Right cardiac atrium (tissue), 5 donors: ENCODE data around the gene EFCAB14. TPM values are rescaled to one million over a fixed set of nuclear protein-coding genes. Genes with fewer than 3 reads are reported as not detected.
"Not testable (repeated sequence)": the region's sequence is repeated elsewhere in the genome, so short reads cannot be mapped to it uniquely, and the experiment has no call there.

ENCODE experiments used
- ATAC-seq, 2 donors: fragments of 200-7000 bp; cut with Tn5 transposase; one replicate each; pipeline versions ENCODE4 v1.8.0 to v1.9.1; 2020; ENCODE audit warnings: moderate library complexity in 2 of 2, mild to moderate bottlenecking in 1 of 2
- DNase-seq, 3 donors: peaks; one replicate each; pipeline ENCODE4 v3.0.0-alpha.2; 2020
- H3K27ac ChIP-seq: one replicate; pipeline ENCODE4 v1.5.1; 2013; ENCODE audit warnings: mild to moderate bottlenecking, low read length, control low read depth, moderate library complexity
- H3K27me3 ChIP-seq: one replicate; pipeline ENCODE4 v1.6.1; 2013; ENCODE audit not compliant: control insufficient read depth, insufficient read depth
- H3K4me1 ChIP-seq: one replicate; pipeline ENCODE4 v1.6.1; 2013; ENCODE audit warnings: low read length; ENCODE audit not compliant: control insufficient read depth, insufficient read depth
- H3K4me3 ChIP-seq: one replicate; pipeline ENCODE4 v1.5.1; 2013; ENCODE audit warnings: low read length, control low read depth
- H3K9me3 ChIP-seq: one replicate; pipeline ENCODE4 v1.6.1; 2013; ENCODE audit warnings: low read length; ENCODE audit not compliant: control insufficient read depth
- WGBS: extraction: QIAGEN DNeasy Blood & Tissue Kit; methylation state at CpG from one replicate; pipeline ENCODE4 v1.1.7; 2013; 5-methylcytosine and 5-hydroxymethylcytosine counted together
- intact Hi-C, 4 donors: fragments of 100-400 bp; cut with DNase I; formaldehyde crosslinking; loops; one replicate each; pipeline versions ENCODE4 v1.11.0 to v1.14.0; 2022 to 2023
- polyA plus RNA-seq: library from polyadenylated mRNA; stranded (reverse); fragments of 200-250 nt; gene quantifications from one replicate; pipeline ENCODE4 v1.2.3, GENCODE V29; 2013
- total RNA-seq, 4 donors: library from RNA; stranded (reverse); fragmentation: NEBNext Ultra II Directional; extraction: Animal tissue kit (Norgen Biotek cat#: 25700); gene quantifications; one replicate each; pipeline ENCODE4 v1.2.1, GENCODE V29; 2021
- donor health status: healthy with polysubstance abuse.
- donor health status: DM: no; HTN: yes; CAD: no.
- donor health status: DM: no; HTN: no; CAD: no.
- donor health status: DM: no; HTN: yes; CAD: no; lungs with severe emphysema.
- donor health status: DM: yes; HTN: yes; CAD: no.

The EFCAB14 gene
- total and polyA plus RNA-seq, 5 donors: 21.3 to 78.3 (median 73.0) TPM

DNA sequence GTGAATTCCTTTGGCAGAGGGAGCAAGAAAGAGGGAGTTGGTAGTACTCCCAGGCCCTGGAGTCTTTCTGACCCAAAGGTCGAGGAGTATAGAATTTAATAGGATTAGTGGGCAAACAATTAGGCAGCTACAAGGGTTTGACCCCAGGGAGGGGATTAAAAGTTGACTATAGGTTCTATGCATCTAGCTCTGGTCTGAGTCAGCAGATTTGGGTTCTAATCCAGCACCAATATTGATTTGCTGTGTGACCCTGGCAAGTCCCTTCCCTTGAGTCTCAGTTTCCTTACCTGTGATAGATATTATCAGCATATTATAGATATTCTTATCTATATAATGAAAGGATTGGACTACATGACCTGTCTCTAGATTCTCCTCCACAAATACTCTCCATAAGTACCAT, 35.1 kb upstream of the EFCAB14 start:
- no peak overlapping the region for H3K4me3 ChIP-seq
- peaks cover 1% of the 10 kb centered on the region for H3K4me1 ChIP-seq
- DNase-seq (no peak), ATAC-seq (no peak)
- 71% methylated on average over 1 of the region's 1 CpG for WGBS
- no peak overlapping the region for H3K27ac ChIP-seq
- intact Hi-C loops: no loop called here
- H3K27me3 ChIP-seq: no peaks in the 10 kb centered on the region
- no peaks in the 10 kb centered on the region for H3K9me3 ChIP-seq

DNA sequence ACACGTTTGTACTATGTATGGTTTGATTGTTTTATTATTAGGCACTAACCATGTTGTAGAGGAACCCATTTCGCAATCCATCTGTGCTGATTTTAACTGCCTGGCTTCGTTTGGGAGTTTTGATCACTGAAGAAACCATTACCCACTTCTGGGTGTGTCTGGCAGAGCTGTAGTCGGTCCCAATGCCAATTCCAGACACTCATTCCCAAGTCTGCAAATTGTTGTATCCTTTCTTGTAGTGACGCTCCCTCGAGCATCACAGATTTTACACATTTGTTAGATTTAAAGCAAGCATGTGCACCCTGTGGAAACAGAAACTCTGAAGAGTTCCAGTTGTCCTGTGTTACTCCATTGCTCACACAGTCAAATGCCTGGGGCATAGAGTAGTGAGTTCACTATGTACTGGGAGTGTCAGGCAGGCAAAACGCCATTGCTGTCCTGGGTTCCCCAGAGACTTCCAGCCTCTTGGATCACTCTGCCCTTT, 31.0 kb upstream of the EFCAB14 start:
- 45% methylated on average over 7 of the region's 7 CpGs for WGBS
- no peak overlapping the region for H3K4me3 ChIP-seq
- H3K4me1 ChIP-seq: peaks cover 5% of the 10 kb centered on the region
- no peak overlapping the region for H3K27ac ChIP-seq
- intact Hi-C loops: loop anchor here in 2 of 4 donors (10.0 kb wide), 1 partner anchor 245 kb away; no protein-coding TSS in a partner anchor
- peak; percentile 63 to 79 for ATAC-seq
- DNase-seq: peak in 2 of 3 donors; percentile 31 to 62
- H3K9me3 ChIP-seq: no peaks in the 10 kb centered on the region
- H3K27me3 ChIP-seq: no peaks in the 10 kb centered on the region

DNA sequence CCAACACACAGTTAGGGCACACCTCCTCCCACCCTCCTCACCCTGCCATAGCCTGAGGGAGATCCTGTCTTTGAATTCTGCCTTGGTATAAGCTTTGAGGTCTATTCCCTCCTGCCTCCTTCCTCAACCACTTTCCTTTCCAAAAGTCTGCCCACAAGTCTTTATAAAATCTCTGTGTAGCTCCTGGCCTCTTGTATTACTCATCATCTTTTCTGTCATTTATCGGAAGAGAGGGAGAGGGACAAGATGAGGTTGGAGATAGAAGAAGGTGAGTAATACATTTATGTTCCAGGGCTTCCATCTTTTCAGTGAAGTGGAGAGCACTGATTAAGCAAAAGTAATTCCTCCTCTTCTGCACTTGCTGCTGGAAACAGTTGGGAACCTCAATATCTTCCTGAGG, 30.5 kb upstream of the EFCAB14 start:
- Histone ChIP-seq H3K27me3 (no peaks in the 10 kb centered on the region), H3K27ac (peak overlapping the region; percentile 74), H3K9me3 (no peaks in the 10 kb centered on the region), H3K4me1 (peaks cover 5% of the 10 kb centered on the region), H3K4me3 (no peak overlapping the region)
- DNase-seq (no peak), ATAC-seq (no peak)
- intact Hi-C loops: loop anchor here in 2 of 4 donors (10.0 kb wide), 1 partner anchor 245 kb away; no protein-coding TSS in a partner anchor
- 97% methylated on average over 1 of the region's 1 CpG for WGBS

DNA sequence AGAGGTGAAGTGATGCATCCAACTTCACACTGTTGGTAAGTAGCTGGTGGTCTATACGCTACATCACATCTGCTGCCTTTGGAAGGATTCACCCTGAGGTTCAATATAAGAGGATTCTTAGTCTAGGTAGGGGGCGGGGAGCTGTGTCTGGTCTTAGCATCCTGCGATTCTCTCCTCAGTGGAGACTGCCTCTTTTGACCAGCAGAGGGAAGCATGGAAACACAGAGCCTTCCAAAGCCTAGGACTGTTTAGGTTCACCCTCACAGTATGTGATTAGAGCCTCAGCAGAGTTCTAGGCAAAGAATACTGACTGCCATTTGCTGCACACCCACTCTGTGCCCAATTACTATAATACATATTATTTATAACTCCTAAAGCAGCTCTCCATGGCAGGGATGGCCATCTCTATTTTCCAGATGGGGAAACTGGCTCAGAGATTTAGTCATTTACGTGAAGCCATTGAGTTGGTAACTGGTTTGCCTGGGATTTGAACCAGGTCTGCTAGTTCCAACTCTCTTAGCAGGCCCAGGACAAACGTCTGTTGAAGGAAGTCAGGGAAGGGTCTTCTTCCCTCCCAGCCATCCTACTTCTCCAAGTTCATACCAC, 28.9 kb upstream of the EFCAB14 start:
- Histone ChIP-seq H3K9me3 (no peaks in the 10 kb centered on the region), H3K4me3 (no peak overlapping the region), H3K4me1 (peaks cover 5% of the 10 kb centered on the region), H3K27ac (no peak overlapping the region), H3K27me3 (no peaks in the 10 kb centered on the region)
- ATAC-seq (peak; percentile 71 to 80), DNase-seq (no peak)
- WGBS: 32% methylated on average over 5 of the region's 5 CpGs
- intact Hi-C loops: loop anchor here in 2 of 4 donors (10.0 kb wide), 1 partner anchor 247 kb away; no protein-coding TSS in a partner anchor

GRCh38 chr1:46742069-46742468, 23.2 kb upstream of the EFCAB14 start:
- 55% methylated on average over 3 of the region's 3 CpGs for WGBS
- ATAC-seq (no peak), DNase-seq (no peak)
- Histone ChIP-seq H3K27me3 (no peaks in the 10 kb centered on the region), H3K27ac (no peak overlapping the region), H3K4me3 (no peak overlapping the region), H3K4me1 (no peaks in the 10 kb centered on the region), H3K9me3 (no peaks in the 10 kb centered on the region)
- intact Hi-C loops: loop anchor here in 2 of 4 donors (10.0 kb wide), 1 partner anchor 253 kb away; no protein-coding TSS in a partner anchor

DNA sequence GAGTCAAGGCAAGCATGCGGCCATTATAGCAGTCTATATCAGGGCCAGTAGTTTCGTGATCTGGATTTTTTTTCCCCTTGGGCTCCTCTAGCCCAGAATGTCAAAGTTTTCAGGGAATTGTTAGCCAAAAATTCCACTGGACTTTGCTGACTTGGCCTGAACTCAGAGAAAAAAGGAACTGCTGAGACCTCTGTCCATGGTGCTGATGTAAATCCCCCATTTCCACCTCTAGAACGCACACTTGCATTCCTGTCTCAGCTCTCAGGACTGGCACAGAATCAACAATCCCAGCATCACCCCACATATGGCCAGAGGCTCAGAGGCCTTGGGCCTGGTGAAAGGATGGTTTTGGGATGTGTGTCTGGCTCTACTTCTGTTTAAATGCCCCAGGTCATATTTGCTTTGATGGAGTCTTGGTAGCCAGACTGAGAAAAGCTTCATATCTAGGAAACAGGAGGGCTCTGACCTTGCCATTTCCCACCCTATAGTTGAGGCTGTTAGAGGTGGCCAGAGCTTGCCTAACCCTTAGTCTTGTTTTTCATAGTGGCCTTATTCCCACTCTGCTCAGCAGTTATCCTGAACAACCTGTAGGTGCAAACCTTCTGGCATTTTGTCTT, 16.9 kb upstream of the EFCAB14 start:
- intact Hi-C loops: no loop called here
- 2% methylated on average over 3 of the region's 3 CpGs for WGBS
- DNase-seq (no peak), ATAC-seq (peak in 1 of 2 donors; percentile 43)
- no peaks in the 10 kb centered on the region for H3K27me3 ChIP-seq
- H3K27ac ChIP-seq: no peak overlapping the region
- H3K4me1 ChIP-seq: no peaks in the 10 kb centered on the region
- H3K4me3 ChIP-seq: no peak overlapping the region
- no peaks in the 10 kb centered on the region for H3K9me3 ChIP-seq

- 40% methylated on average over 6 of the region's 6 CpGs for WGBS
- not testable (repeated sequence) for H3K4me3 ChIP-seq, H3K4me1 ChIP-seq, H3K27ac ChIP-seq, ATAC-seq, H3K27me3 ChIP-seq, H3K9me3 ChIP-seq
- DNase-seq: peak in 1 of 3 donors; percentile 25
- intact Hi-C loops: loop anchor here in 2 of 4 donors (10.0 kb wide), 4 partner anchors 64 to 254 kb away; partner anchors contain the start of gene ATPAF1 (in 1 of the 2)
These were observed 9.5 kb upstream of the EFCAB14 start for GRCh38 chr1:46728327-46728873.

DNA sequence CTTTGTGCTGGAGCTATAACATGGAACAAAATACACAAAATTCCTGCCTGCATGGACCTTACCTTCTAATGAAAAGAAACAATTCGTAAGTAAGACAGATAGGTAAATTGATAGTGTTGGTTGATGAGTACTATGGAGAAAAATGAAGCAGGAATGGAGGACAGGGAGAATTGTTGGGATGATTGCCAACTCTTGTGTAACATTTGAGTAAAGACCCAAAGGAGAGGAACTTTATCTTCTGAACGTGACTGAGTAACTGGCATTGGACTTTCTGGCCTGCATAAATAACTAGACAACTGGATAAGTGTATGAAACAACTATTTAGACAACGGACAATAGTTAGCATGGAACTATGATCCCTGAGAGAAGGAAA, 6.8 kb upstream of the EFCAB14 start:
- Histone ChIP-seq H3K27me3 (no peaks in the 10 kb centered on the region), H3K4me3 (no peak overlapping the region), H3K4me1 (no peaks in the 10 kb centered on the region), H3K27ac (no peak overlapping the region), H3K9me3 (no peaks in the 10 kb centered on the region)
- intact Hi-C loops: loop anchor here in 3 of 4 donors (2.0 to 10.0 kb wide), 5 partner anchors 61 to 251 kb away; partner anchors contain the start of gene ATPAF1 (in 1 of the 3)
- ATAC-seq: no peak
- no peak for DNase-seq
- WGBS: 57% methylated on average over 3 of the region's 3 CpGs

DNA sequence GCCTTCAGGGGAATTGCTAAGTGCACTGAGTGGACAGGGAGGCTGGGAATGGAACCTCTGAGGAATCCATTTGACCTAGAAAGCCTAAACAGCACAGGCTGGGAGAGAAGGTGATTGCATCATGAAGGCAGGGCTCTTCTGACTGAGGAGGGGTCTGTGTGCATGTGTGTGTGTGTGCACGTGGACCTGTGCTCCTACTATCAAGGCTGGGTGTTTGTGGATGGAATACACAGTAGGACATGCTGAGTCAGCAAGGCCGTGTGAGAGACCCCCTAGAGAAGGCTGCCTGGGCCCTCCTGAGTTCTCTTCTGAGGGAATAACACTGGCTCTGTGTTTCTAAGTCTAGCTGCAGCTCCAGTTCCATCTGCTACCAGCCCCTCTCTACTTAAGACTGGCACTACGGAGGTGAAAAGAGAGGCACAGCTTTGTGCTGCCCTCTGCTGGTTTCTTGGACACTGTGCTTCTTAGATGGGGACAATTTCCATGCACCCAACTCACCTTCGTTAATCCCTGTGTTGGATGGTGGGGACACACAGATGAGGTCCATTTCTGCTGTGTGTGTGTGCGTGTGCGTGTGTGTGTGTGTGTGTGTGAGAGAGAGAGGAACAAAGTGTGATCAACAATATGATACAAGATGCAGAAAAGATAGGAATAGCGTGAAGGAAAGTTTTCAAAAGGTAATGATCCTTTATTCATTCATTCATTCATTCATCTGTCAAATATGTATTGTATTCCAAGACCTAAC, 6.2 kb upstream of the EFCAB14 start:
- Histone ChIP-seq H3K27ac (no peak overlapping the region), H3K9me3 (no peaks in the 10 kb centered on the region), H3K4me3 (no peak overlapping the region), H3K4me1 (no peaks in the 10 kb centered on the region), H3K27me3 (no peaks in the 10 kb centered on the region)
- peak; percentile 58 to 83 (median 72) for DNase-seq
- intact Hi-C loops: loop anchor here (2.0 to 10.0 kb wide), 8 partner anchors 60 to 250 kb away; partner anchors contain the start of genes ATPAF1 (in 1 of the 4) and MOB3C (in 1 of the 4)
- 13% methylated on average over 7 of the region's 7 CpGs for WGBS
- ATAC-seq: peak; percentile 92 to 93

- peak in 1 of 3 donors; percentile 24 for DNase-seq
- peak overlapping the region; percentile 19 for H3K27ac ChIP-seq
- no peaks in the 10 kb centered on the region for H3K4me1 ChIP-seq
- no peak overlapping the region for H3K4me3 ChIP-seq
- WGBS: 61% methylated on average over 4 of the region's 4 CpGs
- ATAC-seq: no peak
- H3K9me3 ChIP-seq: no peaks in the 10 kb centered on the region
- intact Hi-C loops: loop anchor here (2.0 to 10.0 kb wide), 8 partner anchors 59 to 249 kb away; partner anchors contain the start of genes ATPAF1 (in 1 of the 4) and MOB3C (in 1 of the 4)
- H3K27me3 ChIP-seq: no peaks in the 10 kb centered on the region
These were observed 5.0 kb upstream of the EFCAB14 start for GRCh38 chr1:46723901-46724300.
